ENCODE measurements around the gene CHST9. TPM values are rescaled to one million over a fixed set of nuclear protein-coding genes. Genes with fewer than 3 reads are reported as not detected.

The CHST9 gene
- total RNA-seq, 3 donors from 2014 or later = 0.05 to 0.82 (median 0.06) TPM

GRCh38 chr18:26863122-26863879, 321.8 kb downstream of the CHST9 start:
- intact Hi-C loops (cut with DNase I, micrococcal nuclease) = no loop called here
- TF ChIP-seq CTCF (IDR thresholded peaks at IDR 0.05) = no peak
- Histone ChIP-seq H3K4me1 (ENCODE audit: low read depth) (peaks cover 6% of the 10 kb centered on the region), H3K36me3 (ENCODE audit: low read depth) (no peaks in the 10 kb centered on the region), H3K4me3 (no peak overlapping the region), H3K9me3 (no peaks in the 10 kb centered on the region)
- ATAC-seq = peak; percentile 98
- peak; percentile 71 to 85 (median 71) for DNase-seq

- H3K4me3 ChIP-seq = no peak overlapping the region
- H3K4me1 ChIP-seq (ENCODE audit: low read depth) = peaks cover 6% of the 10 kb centered on the region
- no peaks in the 10 kb centered on the region for H3K36me3 ChIP-seq (ENCODE audit: low read depth)
- intact Hi-C loops (cut with DNase I, micrococcal nuclease) = no loop called here
- ATAC-seq (no peak), DNase-seq (no peak)
- no peaks in the 10 kb centered on the region for H3K9me3 ChIP-seq
- no peak for TF ChIP-seq CTCF (IDR thresholded peaks at IDR 0.05)
These were observed 323.0 kb downstream of the CHST9 start for GRCh38 chr18:26862084-26862483.

Measured in mucosa of descending colon (tissue), 3 donors.